H1 (cell line): ENCODE results near the gene MRPS14. TPM values are rescaled to one million over a fixed set of nuclear protein-coding genes. Genes with fewer than 3 reads are reported as not detected.

Source experiments
- CTCF ChIA-PET: fragments of 300-600 bp; sonication (Branson Sonifier 250); formaldehyde crosslinking; loops from one replicate; lab custom pipeline; 2021; ENCODE audit not compliant: partially characterized antibody; lab: Charles Lee
- POLR2A ChIA-PET: fragments of 300-600 bp; sonication (Branson Sonifier 250); formaldehyde crosslinking; loops from one replicate; lab custom pipeline; 2021; ENCODE audit warnings: inconsistent platforms; ENCODE audit not compliant: partially characterized antibody; lab: Charles Lee
- DNase-seq, 2 experiments: peaks; one replicate each; pipeline versions ENCODE4 v3.0.0 to v3.0.0-alpha.2; 2010 to 2022; ENCODE audit warnings: low spot score in 2 of 2, low read depth in 1 of 2, mixed read lengths in 1 of 2
- FAIRE-seq: peaks from 2 replicates; lab custom pipeline; 2011; peaks lifted over from hg19 to GRCh38; lab: Jason Lieb, UNC
- H2AFZ ChIP-seq: 2 replicates; pipeline ENCODE4 v1.8.1; 2012; ENCODE audit warnings: low read length, inconsistent platforms
- H2AK5ac ChIP-seq: 2 replicates; pipeline ENCODE4 v1.6.1; 2013; ENCODE audit warnings: low read depth, low read length
- H2BK120ac ChIP-seq: replicated peaks from 2 replicates; pipeline ENCODE3; 2013; ENCODE audit warnings: low read depth, low read length, inconsistent platforms
- H2BK12ac ChIP-seq: 2 replicates; pipeline ENCODE4 v1.6.1; 2013; ENCODE audit warnings: low read depth, low read length
- H2BK15ac ChIP-seq: 2 replicates; pipeline ENCODE4 v1.6.1; 2013; ENCODE audit warnings: low read length
- H2BK20ac ChIP-seq: 2 replicates; pipeline ENCODE4 v1.6.1; 2013; ENCODE audit warnings: low read length
- H2BK5ac ChIP-seq: 2 replicates; pipeline ENCODE4 v1.6.1; 2013; ENCODE audit warnings: low read depth, low read length
- H3K14ac ChIP-seq: 2 replicates; pipeline ENCODE4 v1.6.1; 2013; ENCODE audit warnings: inconsistent platforms; ENCODE audit not compliant: insufficient read length
- H3K18ac ChIP-seq: 2 replicates; pipeline ENCODE4 v1.6.1; 2013; ENCODE audit warnings: low read length; ENCODE audit errors: extremely low read depth
- H3K23ac ChIP-seq: 2 replicates; pipeline ENCODE4 v1.6.1; 2013; ENCODE audit warnings: inconsistent platforms; ENCODE audit not compliant: insufficient read length
- H3K23me2 ChIP-seq: 2 replicates; pipeline ENCODE4 v1.6.1; 2013; ENCODE audit warnings: low read depth, low read length
- H3K27ac ChIP-seq: 2 replicates; pipeline ENCODE4 v1.6.1; 2011; ENCODE audit warnings: low read depth, low read length, inconsistent platforms
- H3K27me3 ChIP-seq, 4 experiments: replicated peaks in 1 of 4; 1 replicate in 1 of 4; 2 replicates in 3 of 4; pipeline versions ENCODE4 v1.6.1 to v1.8.1; 2011 to 2013; ENCODE audit warnings: low read length in 3 of 4, mild to moderate bottlenecking in 3 of 4, inconsistent platforms in 2 of 4, mixed read lengths in 2 of 4, moderate library complexity in 1 of 4; ENCODE audit not compliant: control insufficient read depth in 3 of 4, insufficient read depth in 3 of 4; ENCODE audit errors: extremely low read depth in 1 of 4
- H3K36me3 ChIP-seq, 4 experiments: 2 replicates each; pipeline versions ENCODE4 v1.6.1 to v1.8.1; 2011 to 2013; ENCODE audit warnings: mild to moderate bottlenecking in 4 of 4, low read length in 3 of 4, moderate library complexity in 2 of 4, control low read depth in 1 of 4, inconsistent platforms in 1 of 4; ENCODE audit not compliant: insufficient read depth in 4 of 4, control insufficient read depth in 2 of 4
- H3K4ac ChIP-seq: replicated peaks from 2 replicates; pipeline ENCODE3; 2013; ENCODE audit warnings: low read length, low read depth, mixed read lengths, inconsistent platforms; ENCODE audit not compliant: insufficient read length
- H3K4me1 ChIP-seq, 4 experiments: replicated peaks in 1 of 4; 1 replicate in 1 of 4; 2 replicates in 3 of 4; pipeline versions ENCODE4 v1.6.1 to v1.8.1; 2011 to 2013; ENCODE audit warnings: low read length in 3 of 4, inconsistent platforms in 2 of 4, mixed read lengths in 1 of 4; ENCODE audit not compliant: insufficient read depth in 4 of 4, control insufficient read depth in 3 of 4
- H3K4me2 ChIP-seq, 2 experiments: 2 replicates each; pipeline versions ENCODE4 v1.6.1 to v1.8.1; 2011 to 2013; ENCODE audit warnings: low read depth in 2 of 2, low read length in 2 of 2, control low read depth in 1 of 2, inconsistent platforms in 1 of 2, mild to moderate bottlenecking in 1 of 2; ENCODE audit not compliant: insufficient read depth in 1 of 2
- H3K4me3 ChIP-seq, 4 experiments: fragments of 200-600, 300-600 bp in 1 of 4; sonication (generic), shearing (Covaris generic), sonication (Bioruptor Twin) in 1 of 4; 2 replicates each; pipeline versions ENCODE4 v1.5.1 to v1.8.1; 2011 to 2016; ENCODE audit warnings: low read length in 4 of 4, low read depth in 3 of 4, control low read depth in 2 of 4, inconsistent platforms in 2 of 4, mild to moderate bottlenecking in 2 of 4, mixed read lengths in 1 of 4, moderate library complexity in 1 of 4; ENCODE audit not compliant: insufficient read depth in 2 of 4; ENCODE audit errors: extremely low read depth in 1 of 4
- H3K56ac ChIP-seq: replicated peaks from 2 replicates; pipeline ENCODE3; 2013; ENCODE audit warnings: low read depth, mild to moderate bottlenecking, mixed read lengths, low read length, inconsistent platforms; ENCODE audit not compliant: insufficient read length
- H3K79me1 ChIP-seq: 2 replicates; pipeline ENCODE4 v1.6.1; 2013; ENCODE audit warnings: low read depth, low read length, control low read depth
- H3K79me2 ChIP-seq, 2 experiments: 2 replicates each; pipeline versions ENCODE4 v1.6.1 to v1.8.1; 2012 to 2013; ENCODE audit warnings: low read length in 2 of 2, mild to moderate bottlenecking in 2 of 2, inconsistent platforms in 1 of 2; ENCODE audit not compliant: insufficient read depth in 2 of 2, control insufficient read depth in 1 of 2
- H3K9ac ChIP-seq, 4 experiments: replicated peaks in 1 of 4; 1 replicate in 1 of 4; 2 replicates in 3 of 4; pipeline versions ENCODE4 v1.6.1 to v1.8.1; 2011 to 2013; ENCODE audit warnings: low read depth in 3 of 4, low read length in 3 of 4, control low read depth in 2 of 4, mild to moderate bottlenecking in 2 of 4, moderate library complexity in 2 of 4, inconsistent platforms in 1 of 4; ENCODE audit errors: extremely low read depth in 1 of 4
- H3K9me3 ChIP-seq, 2 experiments: 2 replicates each; pipeline versions ENCODE4 v1.6.1 to v1.8.1; 2012 to 2013; ENCODE audit warnings: mild to moderate bottlenecking in 2 of 2, moderate library complexity in 2 of 2, control low read depth in 1 of 2, inconsistent platforms in 1 of 2, low read depth in 1 of 2, low read length in 1 of 2, mixed read lengths in 1 of 2; ENCODE audit not compliant: insufficient read depth in 2 of 2
- H4K20me1 ChIP-seq, 2 experiments: replicated peaks in 1 of 2; 2 replicates each; pipeline versions ENCODE3 to v1.8.1; 2011 to 2013; ENCODE audit warnings: inconsistent platforms in 2 of 2, low read length in 2 of 2, mild to moderate bottlenecking in 1 of 2; ENCODE audit not compliant: insufficient read depth in 2 of 2, control insufficient read depth in 1 of 2
- H4K5ac ChIP-seq: 2 replicates; pipeline ENCODE4 v1.6.1; 2013; ENCODE audit warnings: low read length, low read depth, mixed read lengths, inconsistent platforms; ENCODE audit not compliant: insufficient read length
- H4K8ac ChIP-seq: 2 replicates; pipeline ENCODE4 v1.8.0; 2013; ENCODE audit warnings: mild to moderate bottlenecking, moderate library complexity, low read length, inconsistent platforms; ENCODE audit not compliant: insufficient read depth; ENCODE audit errors: extremely low read depth
- H4K91ac ChIP-seq: replicated peaks from 2 replicates; pipeline ENCODE3; 2013; ENCODE audit warnings: low read length, mixed read lengths, inconsistent platforms; ENCODE audit not compliant: insufficient read length
- POLR2A ChIP-seq, 2 experiments: IDR thresholded peaks; 1 replicate in 1 of 2; 2 replicates in 1 of 2; pipeline ENCODE4 v1.6.1; 2011; ENCODE audit warnings: low read depth in 2 of 2, low read length in 2 of 2, mild to moderate bottlenecking in 2 of 2; ENCODE audit errors: control extremely low read depth in 1 of 2
- SIRT6 ChIP-seq: IDR thresholded peaks from one replicate; pipeline ENCODE4 v1.7.1; 2012; ENCODE audit warnings: low read length, inconsistent platforms
- TAF7 ChIP-seq: optimal IDR thresholded peaks from 2 replicates; pipeline ENCODE3; 2011; ENCODE audit warnings: low read depth, mild to moderate bottlenecking, inconsistent platforms, low read length, moderate library complexity, borderline replicate concordance
- WGBS, 2 experiments: shearing (Covaris generic) in 1 of 2; methylation state at CpG; one replicate each; pipeline versions ENCODE4 v1.1.6 to v1.1.7; 2013 to 2015; ENCODE audit warnings: low lambda C conversion rate in 2 of 2, mixed read lengths in 2 of 2, inconsistent platforms in 1 of 2, low coverage in 1 of 2, missing lambda C conversion rate in 1 of 2; ENCODE audit not compliant: insufficient replicate concordance in 2 of 2, insufficient coverage in 1 of 2, insufficient read length in 1 of 2; ENCODE audit errors: extremely low coverage in 1 of 2, missing lambda C conversion rate in 1 of 2; 5-methylcytosine and 5-hydroxymethylcytosine counted together
- polyA plus RNA-seq, 7 experiments: library from polyadenylated mRNA; depleted of rRNA in 3 of 7; stranded (reverse) in 5 of 7; unstranded in 2 of 7; fragments of >200 nt in 5 of 7; fragments of 200-250 nt in 2 of 7; gene quantifications; 1 replicate in 5 of 7; 2 replicates in 1 of 7; 4 replicates in 1 of 7; pipeline versions ENCODE4 v1.2.1 to v1.2.3, GENCODE V29; 2011 to 2013; ENCODE audit warnings: missing spikeins in 2 of 7, mixed read lengths in 2 of 7
- total RNA-seq: library from RNA; stranded (reverse); fragmentation: NEBNext Ultra II Directional; extraction: Animal tissue kit (Norgen Biotek cat#: 25700); gene quantifications from 2 replicates; pipeline ENCODE4 v1.2.1, GENCODE V29; 2021

The MRPS14 gene
- total and polyA plus RNA-seq, 2 of the 8 experiments (the other 6 are each of a cell fraction or from before 2014, with no cell fraction given) = 27.5 to 38.7 TPM

DNA sequence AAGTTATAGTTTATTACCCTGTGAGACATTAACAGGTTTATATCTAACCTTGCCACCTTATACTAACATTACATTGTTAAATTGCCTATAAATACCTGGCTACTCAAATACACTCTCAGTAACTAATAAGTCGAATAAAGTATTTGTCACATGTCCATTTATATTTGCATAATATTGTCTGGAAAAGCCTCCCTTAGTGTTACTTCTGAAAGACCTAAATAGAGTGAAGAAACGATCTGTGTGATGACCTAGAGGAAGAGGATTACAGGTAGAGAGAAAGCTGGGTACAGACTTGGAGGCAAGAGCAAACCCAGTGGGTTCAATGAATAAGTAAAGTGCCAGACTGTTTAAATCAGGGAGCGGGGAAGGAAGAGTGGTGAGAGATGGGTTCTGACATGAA is 26.2 kb downstream of the MRPS14 start:
- H4K91ac ChIP-seq = no peak overlapping the region
- H2BK20ac ChIP-seq = no peak overlapping the region
- H2BK5ac ChIP-seq = no peak overlapping the region
- FAIRE-seq = no peak
- TF ChIP-seq TAF7 = peak; percentile 20
- peak in 1 of 2 experiments; percentile 34; a peak in 1 of 3 replicates for TF ChIP-seq POLR2A (IDR thresholded peaks at IDR 0.05; ENCODE audit: control extremely low read depth in 1 of 2, low read depth in 2 of 2, low read length in 2 of 2)
- no peak for TF ChIP-seq SIRT6
- H2BK120ac ChIP-seq = no peak overlapping the region
- no peak overlapping the region for H3K4me3 ChIP-seq
- CTCF ChIA-PET = interaction anchor here (0.6 to 3.1 kb wide), 7 partner anchors 8 to 373 kb away, joined by 3 to 27 read pairs (median 3); no protein-coding TSS in a partner anchor
- no peak overlapping the region for H4K5ac ChIP-seq
- H3K79me1 ChIP-seq = no peaks in the 10 kb centered on the region
- H2BK12ac ChIP-seq = no peak overlapping the region
- no peak overlapping the region for H3K14ac ChIP-seq
- H3K36me3 ChIP-seq = peaks cover 0 to 19% (median 5%) of the 10 kb centered on the region in 4 experiments; a peak in 3 of 8 replicates
- peaks cover 0 to 3% of the 10 kb centered on the region in 2 experiments for H4K20me1 ChIP-seq
- no peak overlapping the region for H2AFZ ChIP-seq
- no peak overlapping the region for H3K27ac ChIP-seq
- no peak for DNase-seq
- no peak overlapping the region for H3K18ac ChIP-seq
- no peak overlapping the region for H3K9ac ChIP-seq
- H3K27me3 ChIP-seq = no peaks in the 10 kb centered on the region
- H3K79me2 ChIP-seq = peaks cover 20% of the 10 kb centered on the region in 2 experiments
- peaks cover 0 to 4% (median 0%) of the 10 kb centered on the region in 4 experiments; a peak in 1 of 7 replicates for H3K4me1 ChIP-seq
- no peak overlapping the region for H2AK5ac ChIP-seq
- no peak overlapping the region for H2BK15ac ChIP-seq
- H4K8ac ChIP-seq = no peak overlapping the region
- H3K4me2 ChIP-seq = no peak overlapping the region
- H3K4ac ChIP-seq = no peak overlapping the region
- peaks cover 5% of the 10 kb centered on the region for H3K23me2 ChIP-seq
- no peak overlapping the region for H3K56ac ChIP-seq
- no peak overlapping the region for H3K23ac ChIP-seq
- POLR2A ChIA-PET = interaction anchor here (1.0 to 4.5 kb wide), 6 partner anchors 15 to 226 kb away, joined by 3 to 66 read pairs (median 17); partner anchors contain the start of gene MRPS14
- WGBS, 2 experiments = 88% methylated on average over 3 of the region's 3 CpGs; no CpG with 5 or more reads in 1 of the 2 experiments
- H3K9me3 ChIP-seq = no peaks in the 10 kb centered on the region
